ENCODE results near the gene SRPK2. TPM values are rescaled to one million over a fixed set of nuclear protein-coding genes. Genes with fewer than 3 reads are reported as not detected.

SRPK2 gene
- total and polyA plus RNA-seq, 2 of the 8 experiments (the other 6 are each of a cell fraction or from before 2014, with no cell fraction given) = 10.0 to 47.1 TPM

DNA sequence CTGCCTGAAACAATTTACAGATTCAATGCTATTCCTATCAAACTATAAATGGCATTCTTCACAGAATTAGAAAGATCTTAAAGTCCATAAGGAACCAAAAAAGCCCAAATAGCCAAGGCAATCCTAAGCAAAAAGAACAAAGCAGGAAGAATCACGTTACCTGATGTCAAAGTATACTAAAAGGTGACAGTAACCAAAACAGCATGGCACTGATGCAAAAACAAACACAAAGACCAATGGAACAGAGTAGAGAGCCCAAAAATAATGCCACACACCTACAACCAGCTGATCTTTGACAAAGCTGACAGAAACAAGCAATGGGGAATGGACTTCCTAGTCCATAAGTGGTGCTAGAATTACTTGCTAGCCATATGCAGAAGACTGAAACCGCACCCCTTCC, 208.7 kb downstream of the SRPK2 start:
- Histone ChIP-seq H3K4me1 (replicated peaks in 1 of 4; ENCODE audit: control insufficient read depth in 3 of 4, insufficient read depth in 4 of 4, low read length in 3 of 4) (peaks cover 0 to 4% (median 0%) of the 10 kb centered on the region in 4 experiments; a peak in 2 of 7 replicates), H4K8ac (ENCODE audit: extremely low read depth, insufficient read depth, low read length) (no peak overlapping the region), H3K23ac (ENCODE audit: insufficient read length) (no peak overlapping the region), H4K5ac (ENCODE audit: insufficient read length, low read depth, low read length) (no peak overlapping the region), H3K27ac (ENCODE audit: low read depth, low read length) (no peak overlapping the region), H2BK12ac (ENCODE audit: low read depth, low read length) (no peak overlapping the region), H3K36me3 (ENCODE audit: control insufficient read depth in 2 of 4, insufficient read depth in 4 of 4, low read length in 3 of 4) (no peaks in the 10 kb centered on the region), H3K79me2 (ENCODE audit: control insufficient read depth in 1 of 2, insufficient read depth in 2 of 2, low read length in 2 of 2) (peaks cover 0 to 7% of the 10 kb centered on the region in 2 experiments; a peak in 2 of 4 replicates), H3K56ac (replicated peaks; ENCODE audit: insufficient read length, low read depth, low read length) (no peak overlapping the region), H3K9me3 (ENCODE audit: insufficient read depth in 2 of 2, low read depth in 1 of 2, low read length in 1 of 2) (0 out of 4 replicates have a peak, but pooled peaks cover 0 to 2% of the 10 kb centered on the region in 2 experiments), H3K27me3 (replicated peaks in 1 of 4; ENCODE audit: control insufficient read depth in 3 of 4, extremely low read depth in 1 of 4, insufficient read depth in 3 of 4, low read length in 3 of 4) (no peaks in the 10 kb centered on the region), H2BK5ac (ENCODE audit: low read depth, low read length) (no peak overlapping the region), H3K23me2 (ENCODE audit: low read depth, low read length) (no peaks in the 10 kb centered on the region), H3K18ac (ENCODE audit: extremely low read depth, low read length) (no peak overlapping the region), H3K79me1 (ENCODE audit: low read depth, low read length) (no peaks in the 10 kb centered on the region), H2AK5ac (ENCODE audit: low read depth, low read length) (no peak overlapping the region), H3K14ac (ENCODE audit: insufficient read length) (no peak overlapping the region), H3K9ac (replicated peaks in 1 of 4; ENCODE audit: extremely low read depth in 1 of 4, low read depth in 3 of 4, low read length in 3 of 4) (no peak overlapping the region), H3K4ac (replicated peaks; ENCODE audit: insufficient read length, low read depth, low read length) (no peak overlapping the region), H4K91ac (replicated peaks; ENCODE audit: insufficient read length, low read length) (no peak overlapping the region), H2BK120ac (replicated peaks; ENCODE audit: low read depth, low read length) (no peak overlapping the region), H2BK15ac (ENCODE audit: low read length) (no peak overlapping the region), H4K20me1 (replicated peaks in 1 of 2; ENCODE audit: control insufficient read depth in 1 of 2, insufficient read depth in 2 of 2, low read length in 2 of 2) (peaks cover 0 to 2% of the 10 kb centered on the region in 2 experiments), H2BK20ac (ENCODE audit: low read length) (no peak overlapping the region), H3K4me3 (ENCODE audit: extremely low read depth in 1 of 4, insufficient read depth in 2 of 4, low read depth in 3 of 4, low read length in 4 of 4) (no peak overlapping the region), H2AFZ (ENCODE audit: low read length) (no peak overlapping the region), H3K4me2 (ENCODE audit: insufficient read depth in 1 of 2, low read depth in 2 of 2, low read length in 2 of 2) (no peak overlapping the region)
- POLR2A ChIA-PET (ENCODE audit: partially characterized antibody) = no interaction called here
- 84% methylated on average over 2 of the region's 2 CpGs; no CpG with 5 or more reads in 1 of the 2 experiments for WGBS, 2 experiments (ENCODE audit: extremely low coverage in 1 of 2, insufficient coverage in 1 of 2, insufficient read length in 1 of 2, insufficient replicate concordance in 2 of 2, low coverage in 1 of 2, low lambda C conversion rate in 2 of 2, missing lambda C conversion rate in 1 of 2)
- CTCF ChIA-PET (ENCODE audit: partially characterized antibody) = interaction anchor here (0.6 to 1.1 kb wide), 3 partner anchors 15 to 66 kb away, joined by 3 read pairs; no protein-coding TSS in a partner anchor
- no peak for FAIRE-seq
- no peak for DNase-seq (ENCODE audit: low read depth in 1 of 2, low spot score in 2 of 2)
- TF ChIP-seq SAP30 (IDR thresholded peaks at IDR 0.05; ENCODE audit: insufficient read depth, insufficient replicate concordance, low read length) (no peak), TEAD4 (IDR thresholded peaks at IDR 0.05; ENCODE audit: low read depth, low read length) (no peak), TAF7 (optimal IDR thresholded peaks at IDR 0.05; ENCODE audit: borderline replicate concordance, low read depth, low read length) (no peak), TBP (IDR thresholded peaks at IDR 0.05; ENCODE audit: low read depth, low read length) (no peak), YY1 (IDR thresholded peaks at IDR 0.05; ENCODE audit: low read depth, low read length) (no peak), GTF2F1 (IDR thresholded peaks at IDR 0.05; ENCODE audit: borderline replicate concordance, low read depth, low read length) (no peak), CEBPB (IDR thresholded peaks at IDR 0.05; ENCODE audit: low read depth, low read length) (no peak), GABPA (IDR thresholded peaks at IDR 0.05; ENCODE audit: borderline replicate concordance, insufficient read depth, low read length) (no peak), TCF12 (IDR thresholded peaks at IDR 0.05; ENCODE audit: low read depth, low read length) (no peak), EGR1 (IDR thresholded peaks at IDR 0.05; ENCODE audit: borderline replicate concordance, low read depth, low read length) (no peak), CHD1 (IDR thresholded peaks at IDR 0.05; ENCODE audit: low read depth, low read length) (no peak), MAFK (IDR thresholded peaks at IDR 0.05; ENCODE audit: low read depth, low read length) (no peak), SUZ12 (IDR thresholded peaks at IDR 0.05; ENCODE audit: low read length) (no peak), SIX5 (IDR thresholded peaks at IDR 0.05; ENCODE audit: low read depth, low read length) (no peak), RAD21 (IDR thresholded peaks at IDR 0.05 in 1 of 2, conservative IDR thresholded peaks at IDR 0.05 in 1 of 2; ENCODE audit: low read depth in 2 of 2, low read length in 2 of 2) (no peak)
